Body of pancreas (tissue), 4 donors: ENCODE data around the gene ADGRA1. TPM values are rescaled to one million over a fixed set of nuclear protein-coding genes. Genes with fewer than 3 reads are reported as not detected.

Source experiments
- ATAC-seq: fragments of 150-250 bp; one replicate; pipeline ENCODE4 v1.9.1; 2016
- DNase-seq, 4 donors: peaks; one replicate each; pipeline ENCODE4 v3.0.0-alpha.2; 2019
- H3K27ac ChIP-seq, 4 donors: fragments of 200-600 bp; sonication (generic); 1 replicate in 3 of 4; 2 replicates in 1 of 4; pipeline versions ENCODE4 v1.5.1 to v1.6.1; 2016 to 2019; ENCODE audit warnings: mild to moderate bottlenecking in 1 of 4, mixed read lengths in 1 of 4, moderate library complexity in 1 of 4
- H3K27me3 ChIP-seq, 2 donors: fragments of 200-600 bp; sonication (generic); one replicate each; pipeline ENCODE4 v1.6.0; 2016; ENCODE audit warnings: mild to moderate bottlenecking in 1 of 2
- H3K36me3 ChIP-seq, 2 donors: fragments of 200-600 bp; sonication (generic); replicated peaks in 1 of 2; 2 replicates each; pipeline ENCODE4 v1.5.1; 2016; ENCODE audit warnings: low read depth in 2 of 2; ENCODE audit not compliant: insufficient read depth in 1 of 2
- H3K4me1 ChIP-seq: fragments of 200-600 bp; sonication (generic); one replicate; pipeline ENCODE4 v1.6.0; 2016
- H3K4me3 ChIP-seq, 2 donors: fragments of 200-600 bp; sonication (generic); 1 replicate in 1 of 2; 2 replicates in 1 of 2; pipeline ENCODE4 v1.5.1; 2016 to 2019
- H3K9me3 ChIP-seq, 3 donors: fragments of 200-600 bp; sonication (generic); 1 replicate in 2 of 3; 2 replicates in 1 of 3; pipeline ENCODE4 v1.5.1; 2016
- POLR2A ChIP-seq, 3 donors: fragments of 450-650 bp; IDR thresholded peaks; one replicate each; pipeline ENCODE4 v1.6.1; 2016; ENCODE audit warnings: antibody characterized with exemption in 3 of 3, mild to moderate bottlenecking in 2 of 3
- WGBS, 2 donors: methylation state at CpG; one replicate each; pipeline ENCODE4 v1.1.5; 2017; 5-methylcytosine and 5-hydroxymethylcytosine counted together
- intact Hi-C: fragments of 100-400 bp; cut with DNase I; formaldehyde crosslinking; loops from one replicate; pipeline ENCODE4 v1.15.1; 2023
- total RNA-seq, 2 donors: library from RNA; depleted of rRNA; stranded (reverse); fragments of >200 nt; gene quantifications; one replicate each; pipeline ENCODE4 v1.1.0, GENCODE V29; 2016
- TF ChIP-seq, protein P1 (sequence below), 7 experiments: fragments of 450-650 bp in 4 of 7; fragments of 200-600 bp in 3 of 7; sonication (generic) in 3 of 7; IDR thresholded peaks; one replicate each; pipeline ENCODE4 v1.5.1; 2016 to 2019; ENCODE audit warnings: antibody characterized with exemption in 7 of 7

ADGRA1 gene
- total RNA-seq, 2 donors from 2014 or later = under 0.01 TPM; not detected in 1

DNA sequence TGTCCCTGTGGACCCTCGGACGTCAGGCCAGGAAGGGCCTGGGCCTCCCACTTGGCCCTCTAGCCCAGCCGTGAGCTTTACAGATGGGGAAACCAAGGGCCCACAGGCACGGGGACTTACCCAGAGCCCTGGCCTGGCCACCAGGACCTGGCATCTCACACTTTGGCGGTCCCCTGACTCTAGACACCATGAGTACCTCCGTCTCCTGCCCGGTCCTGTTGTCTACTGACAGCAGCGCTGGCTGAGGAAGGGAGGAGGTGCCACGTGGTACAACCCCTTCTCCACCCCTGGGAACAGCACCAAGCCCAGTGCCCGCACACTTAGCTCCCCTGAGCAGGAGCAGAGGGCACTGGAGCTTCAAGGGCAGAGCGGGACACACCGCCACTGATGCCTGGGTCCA, 26.1 kb downstream of the ADGRA1 start:
- WGBS, 2 donors = 49 to 59% methylated on average over 5 to 8 of the region's 12 CpGs
- no peaks in the 10 kb centered on the region for H3K9me3 ChIP-seq
- H3K4me3 ChIP-seq = no peak overlapping the region
- H3K27me3 ChIP-seq = no peaks in the 10 kb centered on the region
- no peak for TF ChIP-seq POLR2A (IDR thresholded peaks at IDR 0.05)
- TF ChIP-seq, protein P1, sequence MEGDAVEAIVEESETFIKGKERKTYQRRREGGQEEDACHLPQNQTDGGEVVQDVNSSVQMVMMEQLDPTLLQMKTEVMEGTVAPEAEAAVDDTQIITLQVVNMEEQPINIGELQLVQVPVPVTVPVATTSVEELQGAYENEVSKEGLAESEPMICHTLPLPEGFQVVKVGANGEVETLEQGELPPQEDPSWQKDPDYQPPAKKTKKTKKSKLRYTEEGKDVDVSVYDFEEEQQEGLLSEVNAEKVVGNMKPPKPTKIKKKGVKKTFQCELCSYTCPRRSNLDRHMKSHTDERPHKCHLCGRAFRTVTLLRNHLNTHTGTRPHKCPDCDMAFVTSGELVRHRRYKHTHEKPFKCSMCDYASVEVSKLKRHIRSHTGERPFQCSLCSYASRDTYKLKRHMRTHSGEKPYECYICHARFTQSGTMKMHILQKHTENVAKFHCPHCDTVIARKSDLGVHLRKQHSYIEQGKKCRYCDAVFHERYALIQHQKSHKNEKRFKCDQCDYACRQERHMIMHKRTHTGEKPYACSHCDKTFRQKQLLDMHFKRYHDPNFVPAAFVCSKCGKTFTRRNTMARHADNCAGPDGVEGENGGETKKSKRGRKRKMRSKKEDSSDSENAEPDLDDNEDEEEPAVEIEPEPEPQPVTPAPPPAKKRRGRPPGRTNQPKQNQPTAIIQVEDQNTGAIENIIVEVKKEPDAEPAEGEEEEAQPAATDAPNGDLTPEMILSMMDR (IDR thresholded peaks at IDR 0.05) = no peak
- ATAC-seq = no peak
- peaks cover 19% of the 10 kb centered on the region for H3K4me1 ChIP-seq
- no peaks in the 10 kb centered on the region for H3K36me3 ChIP-seq
- intact Hi-C loops = no loop called here
- no peak overlapping the region for H3K27ac ChIP-seq
- no peak for DNase-seq

DNA sequence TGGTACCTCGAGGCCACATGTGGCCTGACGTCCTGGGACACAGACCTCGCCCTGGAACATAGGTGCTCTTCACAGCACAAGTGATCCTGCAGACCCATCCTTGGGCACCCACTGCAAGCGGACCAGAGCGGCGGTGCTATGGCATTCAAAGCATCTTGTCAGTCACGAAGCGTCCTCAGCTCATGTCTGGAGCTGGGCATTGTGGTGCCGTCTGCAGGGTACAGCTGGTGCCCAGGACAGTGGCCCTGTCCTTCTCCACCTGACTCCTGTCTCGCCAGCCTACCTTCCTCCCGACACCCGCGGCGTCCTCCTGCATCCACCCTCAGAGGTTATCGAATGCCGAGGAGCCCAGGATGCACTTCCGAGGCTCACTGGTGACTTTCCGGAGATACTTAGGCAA, 26.5 kb downstream of the ADGRA1 start:
- Histone ChIP-seq H3K4me3 (no peak overlapping the region), H3K27me3 (no peaks in the 10 kb centered on the region), H3K9me3 (no peaks in the 10 kb centered on the region), H3K4me1 (peaks cover 17% of the 10 kb centered on the region), H3K36me3 (no peaks in the 10 kb centered on the region), H3K27ac (no peak overlapping the region)
- ATAC-seq (no peak), DNase-seq (no peak)
- intact Hi-C loops = no loop called here
- no peak for TF ChIP-seq POLR2A (IDR thresholded peaks at IDR 0.05)
- TF ChIP-seq, protein P1 (IDR thresholded peaks at IDR 0.05) = no peak
- WGBS, 2 donors = 73 to 84% methylated on average over 12 to 15 of the region's 18 CpGs

DNA sequence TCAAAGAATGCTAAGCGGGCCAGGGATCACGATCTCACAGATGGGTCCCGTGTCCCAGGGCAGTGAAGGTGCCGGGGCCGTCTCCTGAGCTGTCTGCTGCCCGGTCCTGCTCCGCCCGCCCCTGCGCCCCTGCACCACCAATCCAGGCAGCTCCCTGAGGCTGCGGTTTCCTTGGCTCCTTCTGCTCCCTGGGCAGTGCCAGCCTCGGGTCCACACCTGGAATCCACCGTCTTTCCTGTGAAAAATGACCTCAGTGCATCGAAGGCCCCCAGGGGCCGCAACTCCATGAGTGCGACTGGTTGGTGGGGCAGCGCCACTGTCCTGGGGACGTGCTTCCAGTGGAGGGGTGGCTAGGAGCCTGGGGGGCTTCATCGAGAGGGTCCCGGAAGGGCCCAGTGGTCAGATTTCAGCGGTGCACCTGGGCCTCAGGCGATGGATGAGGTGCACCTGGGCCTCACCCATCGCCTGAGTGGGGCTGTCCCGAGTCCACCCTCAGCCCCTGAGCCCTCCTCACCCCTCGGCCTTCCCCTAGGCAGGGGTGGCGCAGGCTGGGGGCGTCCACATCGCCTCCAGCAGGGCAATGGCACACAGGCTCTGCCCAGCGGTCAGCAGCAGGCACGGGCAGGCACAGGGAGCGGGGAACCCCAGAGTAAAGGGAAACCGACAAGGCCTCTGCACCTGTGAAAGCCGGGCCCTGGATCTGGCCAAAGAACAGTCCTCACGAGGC, 27.2 kb downstream of the ADGRA1 start:
- TF ChIP-seq, protein P1 (IDR thresholded peaks at IDR 0.05) = no peak
- TF ChIP-seq POLR2A (IDR thresholded peaks at IDR 0.05) = no peak
- Histone ChIP-seq H3K4me1 (peaks cover 10% of the 10 kb centered on the region), H3K27me3 (no peaks in the 10 kb centered on the region), H3K9me3 (no peaks in the 10 kb centered on the region), H3K36me3 (no peaks in the 10 kb centered on the region), H3K27ac (no peak overlapping the region), H3K4me3 (no peak overlapping the region)
- DNase-seq = no peak
- 67 to 70% methylated on average over 15 to 33 of the region's 33 CpGs for WGBS, 2 donors
- ATAC-seq = no peak
- intact Hi-C loops = no loop called here

DNA sequence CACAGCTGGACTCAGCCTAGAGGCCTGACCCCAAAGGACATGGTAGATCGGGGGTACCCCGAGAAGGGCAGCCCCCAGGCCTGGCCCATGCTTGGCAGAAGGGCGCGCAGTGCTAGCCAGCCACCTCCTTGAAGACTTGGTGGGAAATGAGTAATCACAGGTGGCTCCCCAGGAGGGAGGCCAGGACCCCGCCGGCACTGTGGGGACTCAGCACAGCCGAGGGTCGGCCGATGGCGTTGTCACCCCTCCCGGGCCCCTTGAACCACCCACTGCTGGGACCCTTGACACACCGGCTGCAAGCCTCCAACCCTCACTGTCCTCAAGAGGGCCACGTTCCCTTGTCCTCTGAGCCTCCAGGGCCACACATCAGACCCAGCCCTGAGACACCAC, 27.7 kb downstream of the ADGRA1 start:
- no peak for DNase-seq
- H3K27me3 ChIP-seq = no peaks in the 10 kb centered on the region
- H3K27ac ChIP-seq = no peak overlapping the region
- H3K4me3 ChIP-seq = no peak overlapping the region
- no peak for TF ChIP-seq POLR2A (IDR thresholded peaks at IDR 0.05)
- TF ChIP-seq, protein P1 (IDR thresholded peaks at IDR 0.05) = no peak
- no peaks in the 10 kb centered on the region for H3K36me3 ChIP-seq
- WGBS, 2 donors = 29 to 55% methylated on average over 1 to 10 of the region's 13 CpGs
- intact Hi-C loops = no loop called here
- peaks cover 5% of the 10 kb centered on the region for H3K4me1 ChIP-seq
- H3K9me3 ChIP-seq = no peaks in the 10 kb centered on the region
- ATAC-seq = no peak

DNA sequence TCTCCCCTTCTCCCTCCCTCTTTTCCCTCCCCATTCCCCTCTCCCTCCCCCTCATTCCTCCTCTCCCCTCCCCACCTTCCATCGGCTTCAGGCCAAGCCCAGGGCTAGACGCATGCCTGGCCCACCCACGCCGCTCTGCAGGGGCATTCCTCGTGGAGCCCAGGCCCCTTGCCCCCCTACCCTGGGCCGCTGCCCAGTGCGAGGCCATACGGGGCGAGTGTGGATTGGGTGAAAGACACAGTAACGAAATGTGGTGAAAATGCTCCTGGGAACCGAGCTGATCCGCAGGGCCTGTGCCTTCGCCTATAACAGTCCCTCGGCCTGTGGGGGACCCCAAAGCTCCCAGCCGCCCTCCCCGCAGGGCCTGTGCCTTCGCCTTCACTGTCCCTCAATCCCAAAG, 28.3 kb downstream of the ADGRA1 start:
- no peak overlapping the region for H3K4me3 ChIP-seq
- no peak for ATAC-seq
- H3K27ac ChIP-seq = no peak overlapping the region
- 42 to 45% methylated on average over 17 of the region's 17 CpGs for WGBS, 2 donors
- H3K36me3 ChIP-seq = no peaks in the 10 kb centered on the region
- TF ChIP-seq, protein P1 (IDR thresholded peaks at IDR 0.05) = no peak
- TF ChIP-seq POLR2A (IDR thresholded peaks at IDR 0.05) = no peak
- H3K4me1 ChIP-seq = no peaks in the 10 kb centered on the region
- no peaks in the 10 kb centered on the region for H3K9me3 ChIP-seq
- DNase-seq = no peak
- intact Hi-C loops = no loop called here
- no peaks in the 10 kb centered on the region for H3K27me3 ChIP-seq
